Transverse colon (tissue), 4 donors: Measurements from ENCODE around the gene SBNO1. TPM values are rescaled to one million over a fixed set of nuclear protein-coding genes. Genes with fewer than 3 reads are reported as not detected.

ENCODE experiments used
- DNase-seq: peaks from one replicate; pipeline ENCODE4 v3.0.0-alpha.2; 2019
- H3K27ac ChIP-seq, 4 donors: fragments of 200-600 bp; sonication (generic); 2 replicates each; pipeline ENCODE4 v1.5.1; 2016 to 2018; ENCODE audit warnings: inconsistent platforms in 4 of 4
- H3K27me3 ChIP-seq: fragments of 200-600 bp; sonication (generic); 2 replicates; pipeline ENCODE4 v1.5.1; 2017; ENCODE audit warnings: inconsistent platforms
- H3K36me3 ChIP-seq, 4 donors: fragments of 200-600 bp; sonication (generic); 2 replicates each; pipeline ENCODE4 v1.5.1; 2017 to 2019; ENCODE audit warnings: inconsistent platforms in 4 of 4
- H3K4me1 ChIP-seq, 4 donors: fragments of 200-600 bp; sonication (generic); 2 replicates each; pipeline ENCODE4 v1.5.1; 2017 to 2020; ENCODE audit warnings: inconsistent platforms in 4 of 4
- H3K4me3 ChIP-seq, 4 donors: fragments of 200-600 bp; sonication (generic); 1 replicate in 1 of 4; 2 replicates in 3 of 4; pipeline versions ENCODE4 v1.5.1 to v1.6.1; 2017 to 2019; ENCODE audit warnings: inconsistent platforms in 4 of 4
- H3K9me3 ChIP-seq, 2 donors: fragments of 200-600 bp; sonication (generic); 2 replicates each; pipeline ENCODE4 v1.5.1; 2017 to 2019; ENCODE audit warnings: inconsistent platforms in 2 of 2
- CTCF ChIP-seq, 5 experiments: fragments of 200-600 bp in 3 of 5; fragments of 450-650 bp in 2 of 5; sonication (generic) in 3 of 5; IDR thresholded peaks; 1 replicate in 2 of 5; 2 replicates in 3 of 5; pipeline ENCODE4 v1.5.1; 2016 to 2017; ENCODE audit warnings: antibody characterized with exemption in 5 of 5, inconsistent platforms in 3 of 5, mild to moderate bottlenecking in 2 of 5, moderate library complexity in 1 of 5
- EP300 ChIP-seq: sonication (generic); formaldehyde crosslinking; IDR thresholded peaks from one replicate; pipeline ENCODE4 v1.6.1; 2017; ENCODE audit warnings: antibody characterized with exemption, low read depth
- POLR2A ChIP-seq: fragments of 450-650 bp; IDR thresholded peaks from one replicate; pipeline ENCODE4 v1.6.1; 2016; ENCODE audit warnings: antibody characterized with exemption, mild to moderate bottlenecking, moderate library complexity
- POLR2AphosphoS5 ChIP-seq, 3 donors: sonication (generic); formaldehyde crosslinking; IDR thresholded peaks; one replicate each; pipeline ENCODE4 v1.6.1; 2016; ENCODE audit warnings: antibody characterized with exemption in 3 of 3
- WGBS, 2 donors: methylation state at CpG; one replicate each; pipeline ENCODE4 v1.1.5; 2018; ENCODE audit warnings: low coverage in 1 of 2; 5-methylcytosine and 5-hydroxymethylcytosine counted together
- in situ Hi-C, 4 donors: fragments of 200-750 bp; cut with MboI; loops; one replicate each; pipeline versions ENCODE4 v1.15.0 to v1.15.1; 2017; ENCODE audit warnings: low sequenced_read_pairs in 3 of 4, low pct_ligation_motif_present in 1 of 4, low pct_unique_long_range_greater_than_20kb in 1 of 4
- intact Hi-C: fragments of 100-400 bp; cut with DNase I; formaldehyde crosslinking; loops from one replicate; pipeline ENCODE4 v1.15.1; 2023; ENCODE audit warnings: low total_unique reads
- total RNA-seq, 4 donors: library from RNA; depleted of rRNA; stranded (reverse); fragments of >200 nt; gene quantifications; one replicate each; pipeline ENCODE4 v1.1.0, GENCODE V29; 2016

The SBNO1 gene
- total RNA-seq, 4 donors from 2014 or later, result 14.6 to 26.9 (median 23.8) TPM

- no peak for TF ChIP-seq CTCF (IDR thresholded peaks at IDR 0.05)
- TF ChIP-seq POLR2A, result no peak
- no peak for TF ChIP-seq POLR2AphosphoS5 (IDR thresholded peaks at IDR 0.05)
- no peak for TF ChIP-seq EP300
- no peaks in the 10 kb centered on the region for H3K4me1 ChIP-seq
- intact Hi-C loops (no loop called here), in situ Hi-C loops (no loop called here)
- no peaks in the 10 kb centered on the region for H3K27me3 ChIP-seq
- no peak overlapping the region for H3K27ac ChIP-seq
- no peak overlapping the region for H3K4me3 ChIP-seq
- 78 to 85% methylated on average over 5 of the region's 5 CpGs for WGBS, 2 donors
- H3K36me3 ChIP-seq, result peaks cover 0 to 57% (median 19%) of the 10 kb centered on the region in 4 donors
- DNase-seq, result no peak
- no peaks in the 10 kb centered on the region for H3K9me3 ChIP-seq
These were observed 27.6 kb downstream of the SBNO1 start for GRCh38 chr12:123337070-123337469.

DNA sequence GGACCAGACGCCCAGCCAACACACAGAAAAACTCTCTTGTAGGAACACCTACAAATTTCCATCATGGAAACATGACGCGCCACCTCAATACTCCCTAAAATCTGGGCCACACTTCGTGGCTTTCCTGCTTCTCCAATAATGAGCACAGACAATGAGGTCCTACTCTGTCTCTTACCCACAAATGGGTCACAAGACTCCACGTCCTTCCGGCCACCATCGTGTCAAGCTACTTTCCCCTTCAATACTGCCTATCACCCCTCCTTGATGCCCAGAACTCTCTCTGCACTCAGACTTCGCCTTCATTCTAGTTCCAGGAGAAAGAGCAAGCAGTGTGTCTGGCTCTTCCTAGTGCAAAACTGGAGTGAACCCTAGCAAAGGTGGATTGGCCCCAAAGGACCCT lies 28.1 kb downstream of the SBNO1 start:
- in situ Hi-C loops (no loop called here), intact Hi-C loops (no loop called here)
- 83 to 85% methylated on average over 5 to 8 of the region's 8 CpGs for WGBS, 2 donors
- no peak for DNase-seq
- H3K4me3 ChIP-seq, result no peak overlapping the region
- no peak for TF ChIP-seq POLR2A
- H3K27me3 ChIP-seq, result no peaks in the 10 kb centered on the region
- no peaks in the 10 kb centered on the region for H3K9me3 ChIP-seq
- H3K27ac ChIP-seq, result no peak overlapping the region
- H3K36me3 ChIP-seq, result peaks cover 0 to 62% (median 19%) of the 10 kb centered on the region in 4 donors
- H3K4me1 ChIP-seq, result no peaks in the 10 kb centered on the region

DNA sequence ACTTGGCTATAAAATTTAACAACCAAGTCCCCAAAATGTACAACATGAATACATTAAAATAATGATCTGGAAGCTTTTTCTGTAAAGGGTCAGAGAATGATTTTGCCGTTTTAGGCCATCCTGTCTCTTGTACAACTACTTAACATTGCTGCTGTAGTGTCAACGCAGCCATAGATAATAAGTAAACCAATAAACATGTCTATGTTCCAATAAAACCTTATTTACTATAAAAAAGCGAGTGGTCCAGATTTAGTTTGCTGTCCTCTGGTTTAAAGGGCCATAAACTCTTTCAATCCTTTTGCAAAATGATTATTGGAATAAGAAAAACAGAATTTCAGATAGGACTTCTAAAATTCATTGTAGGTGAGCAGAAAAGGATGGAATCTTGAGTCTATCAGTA lies 29.2 kb downstream of the SBNO1 start:
- no peak overlapping the region for H3K4me3 ChIP-seq
- peaks cover 0 to 61% (median 17%) of the 10 kb centered on the region in 4 donors for H3K36me3 ChIP-seq
- in situ Hi-C loops (no loop called here), intact Hi-C loops (no loop called here)
- H3K27me3 ChIP-seq, result no peaks in the 10 kb centered on the region
- no peak for TF ChIP-seq EP300
- TF ChIP-seq CTCF (IDR thresholded peaks at IDR 0.05), result no peak
- TF ChIP-seq POLR2AphosphoS5 (IDR thresholded peaks at IDR 0.05), result no peak
- TF ChIP-seq POLR2A, result no peak
- DNase-seq, result no peak
- H3K4me1 ChIP-seq, result no peaks in the 10 kb centered on the region
- no peak overlapping the region for H3K27ac ChIP-seq
- H3K9me3 ChIP-seq, result no peaks in the 10 kb centered on the region
- 58% methylated on average over 3 of the region's 3 CpGs for WGBS, 2 donors

- TF ChIP-seq POLR2A (no peak), CTCF (IDR thresholded peaks at IDR 0.05) (no peak), EP300 (no peak), POLR2AphosphoS5 (IDR thresholded peaks at IDR 0.05) (no peak)
- 96 to 100% methylated on average over 1 of the region's 1 CpG for WGBS, 2 donors
- H3K27ac ChIP-seq, result no peak overlapping the region
- intact Hi-C loops, result no loop called here
- in situ Hi-C loops, result no loop called here
- DNase-seq, result no peak
- no peaks in the 10 kb centered on the region for H3K27me3 ChIP-seq
- H3K9me3 ChIP-seq, result no peaks in the 10 kb centered on the region
- no peaks in the 10 kb centered on the region for H3K4me1 ChIP-seq
- H3K4me3 ChIP-seq, result no peak overlapping the region
- peaks cover 0 to 79% (median 35%) of the 10 kb centered on the region in 4 donors for H3K36me3 ChIP-seq
These were observed 34.8 kb downstream of the SBNO1 start for GRCh38 chr12:123329799-123330198.

DNA sequence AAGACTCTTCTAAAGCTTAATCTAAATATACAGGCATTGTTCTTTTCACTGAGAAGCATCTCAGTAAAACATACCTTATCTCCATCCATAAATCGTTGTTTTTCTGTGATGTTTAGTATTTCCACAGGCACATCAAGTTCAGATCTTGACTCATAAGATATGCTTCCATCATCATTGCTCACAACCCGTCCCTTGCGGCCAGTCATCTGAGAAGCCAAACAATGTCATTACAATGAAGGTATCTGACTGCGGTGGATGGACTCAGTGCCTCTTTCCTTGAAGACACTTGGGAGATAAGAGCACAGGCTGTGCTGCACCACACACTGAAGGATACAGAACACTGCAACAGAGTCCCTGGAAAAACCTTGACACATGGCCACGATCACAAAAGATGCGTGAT lies 44.8 kb downstream of the SBNO1 start:
- Histone ChIP-seq H3K36me3 (peaks cover 0 to 88% (median 39%) of the 10 kb centered on the region in 4 donors), H3K27ac (no peak overlapping the region), H3K27me3 (no peaks in the 10 kb centered on the region), H3K4me1 (no peaks in the 10 kb centered on the region), H3K9me3 (no peaks in the 10 kb centered on the region), H3K4me3 (no peak overlapping the region)
- 90 to 93% methylated on average over 3 to 6 of the region's 6 CpGs for WGBS, 2 donors
- in situ Hi-C loops (no loop called here), intact Hi-C loops (no loop called here)
- TF ChIP-seq EP300, result no peak
- TF ChIP-seq POLR2AphosphoS5 (IDR thresholded peaks at IDR 0.05), result no peak
- no peak for TF ChIP-seq CTCF (IDR thresholded peaks at IDR 0.05)
- TF ChIP-seq POLR2A, result no peak
- no peak for DNase-seq
